ENCODE data around the gene TNNC2. TPM values are rescaled to one million over a fixed set of nuclear protein-coding genes. Genes with fewer than 3 reads are reported as not detected.

Gene TNNC2
- total RNA-seq, 4 donors from 2014 or later, result 2.7 to 3.5 TPM; not detected in 2

DNA sequence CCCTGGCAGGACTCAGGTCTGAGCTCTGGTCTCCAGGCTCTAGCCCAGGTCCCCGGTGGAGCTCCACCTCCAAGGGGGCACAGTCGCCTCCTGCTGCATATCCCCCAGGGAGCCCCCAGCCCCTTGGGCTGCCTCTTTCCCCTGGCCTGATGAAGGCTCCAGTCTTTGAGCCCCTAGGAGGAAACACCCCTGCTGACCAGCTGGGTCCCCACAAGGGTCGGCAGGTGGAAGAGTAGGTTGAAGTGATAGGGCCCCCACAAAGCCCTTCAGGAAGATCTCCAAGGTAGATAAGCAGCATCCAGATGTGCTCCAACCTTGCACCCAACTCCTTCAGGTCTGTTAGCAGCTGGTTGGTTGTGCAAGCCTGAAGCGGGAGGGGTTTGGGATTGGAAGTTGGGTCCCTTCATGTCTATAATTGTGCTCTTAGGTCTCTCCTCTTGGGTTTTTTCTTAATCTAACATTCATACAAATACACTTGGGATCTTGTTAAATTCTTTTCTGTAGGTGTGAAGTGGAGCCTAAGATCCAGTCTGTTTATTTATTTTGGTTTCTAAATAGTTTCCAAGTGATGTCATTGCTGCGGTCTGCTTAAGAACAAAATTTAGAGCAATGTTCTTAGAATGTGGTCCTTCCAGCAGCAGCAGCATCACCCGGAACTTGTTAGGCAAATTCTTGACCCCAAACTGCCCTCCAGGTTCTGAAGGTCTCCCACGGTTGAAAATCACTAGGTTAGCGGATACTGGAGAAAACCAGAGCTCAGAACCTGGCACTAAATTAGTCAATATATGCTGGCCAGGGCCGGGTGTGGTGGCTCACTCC, 9.5 kb downstream of the TNNC2 start:
- no peak overlapping the region for H3K27ac ChIP-seq
- no peaks in the 10 kb centered on the region for H3K27me3 ChIP-seq
- peaks cover 4 to 34% (median 6%) of the 10 kb centered on the region in 4 donors for H3K4me1 ChIP-seq
- no peak for DNase-seq
- H3K36me3 ChIP-seq, result no peaks in the 10 kb centered on the region
- no peak overlapping the region for H3K4me3 ChIP-seq
- no peak for TF ChIP-seq POLR2A (IDR thresholded peaks at IDR 0.05)
- TF ChIP-seq, protein P1, sequence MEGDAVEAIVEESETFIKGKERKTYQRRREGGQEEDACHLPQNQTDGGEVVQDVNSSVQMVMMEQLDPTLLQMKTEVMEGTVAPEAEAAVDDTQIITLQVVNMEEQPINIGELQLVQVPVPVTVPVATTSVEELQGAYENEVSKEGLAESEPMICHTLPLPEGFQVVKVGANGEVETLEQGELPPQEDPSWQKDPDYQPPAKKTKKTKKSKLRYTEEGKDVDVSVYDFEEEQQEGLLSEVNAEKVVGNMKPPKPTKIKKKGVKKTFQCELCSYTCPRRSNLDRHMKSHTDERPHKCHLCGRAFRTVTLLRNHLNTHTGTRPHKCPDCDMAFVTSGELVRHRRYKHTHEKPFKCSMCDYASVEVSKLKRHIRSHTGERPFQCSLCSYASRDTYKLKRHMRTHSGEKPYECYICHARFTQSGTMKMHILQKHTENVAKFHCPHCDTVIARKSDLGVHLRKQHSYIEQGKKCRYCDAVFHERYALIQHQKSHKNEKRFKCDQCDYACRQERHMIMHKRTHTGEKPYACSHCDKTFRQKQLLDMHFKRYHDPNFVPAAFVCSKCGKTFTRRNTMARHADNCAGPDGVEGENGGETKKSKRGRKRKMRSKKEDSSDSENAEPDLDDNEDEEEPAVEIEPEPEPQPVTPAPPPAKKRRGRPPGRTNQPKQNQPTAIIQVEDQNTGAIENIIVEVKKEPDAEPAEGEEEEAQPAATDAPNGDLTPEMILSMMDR (IDR thresholded peaks at IDR 0.05), result no peak
- no peaks in the 10 kb centered on the region for H3K9me3 ChIP-seq

DNA sequence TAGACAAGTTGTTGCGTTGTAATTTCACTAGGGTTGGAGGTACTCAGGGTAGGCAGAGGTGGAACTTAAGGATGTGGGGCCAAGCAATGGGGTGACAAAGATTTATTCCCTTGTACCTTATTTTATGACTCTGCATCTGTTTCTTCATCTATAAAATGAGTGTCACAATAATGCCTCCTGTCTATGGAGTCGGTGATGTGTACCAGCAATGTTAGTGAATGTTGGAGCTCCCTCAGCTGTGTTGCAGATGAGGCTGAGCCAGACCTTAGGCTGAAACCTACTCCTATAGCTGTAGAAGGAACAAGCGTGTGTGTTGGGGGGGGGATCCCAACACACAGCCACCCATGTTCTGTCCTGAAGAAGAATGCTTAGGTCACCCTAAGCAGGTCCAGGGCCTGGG, 10.2 kb downstream of the TNNC2 start:
- no peak for TF ChIP-seq POLR2A (IDR thresholded peaks at IDR 0.05)
- TF ChIP-seq, protein P1 (IDR thresholded peaks at IDR 0.05), result no peak
- Histone ChIP-seq H3K9me3 (no peaks in the 10 kb centered on the region), H3K27ac (no peak overlapping the region), H3K36me3 (no peaks in the 10 kb centered on the region), H3K4me1 (peaks cover 3 to 31% (median 5%) of the 10 kb centered on the region in 4 donors), H3K27me3 (no peaks in the 10 kb centered on the region), H3K4me3 (no peak overlapping the region)
- DNase-seq, result no peak

DNA sequence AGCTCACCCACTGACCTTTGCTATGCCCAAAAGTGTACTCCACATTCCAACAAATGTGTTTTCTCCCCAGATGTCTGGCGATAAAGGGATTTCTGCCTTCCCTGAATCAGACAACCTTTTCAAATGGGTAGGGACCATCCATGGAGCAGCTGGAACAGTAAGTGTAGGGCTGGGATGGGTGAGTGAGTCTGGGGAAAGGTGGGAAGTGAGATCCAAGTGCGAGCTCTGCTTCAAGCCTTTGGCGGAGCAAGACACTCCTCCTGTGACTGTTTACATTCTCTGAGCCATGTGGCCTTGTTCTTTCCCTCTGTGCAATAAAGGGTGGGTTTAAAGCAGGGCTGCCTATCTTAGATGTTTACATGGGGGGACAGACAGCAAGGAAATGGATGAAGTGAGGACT, 12.8 kb downstream of the TNNC2 start:
- no peak for DNase-seq
- Histone ChIP-seq H3K36me3 (peaks cover 0 to 21% (median 0%) of the 10 kb centered on the region in 3 donors), H3K27me3 (no peaks in the 10 kb centered on the region), H3K4me1 (peaks cover 3 to 17% (median 5%) of the 10 kb centered on the region in 4 donors), H3K4me3 (no peak overlapping the region), H3K9me3 (no peaks in the 10 kb centered on the region), H3K27ac (no peak overlapping the region)
- TF ChIP-seq POLR2A (IDR thresholded peaks at IDR 0.05), result no peak

DNA sequence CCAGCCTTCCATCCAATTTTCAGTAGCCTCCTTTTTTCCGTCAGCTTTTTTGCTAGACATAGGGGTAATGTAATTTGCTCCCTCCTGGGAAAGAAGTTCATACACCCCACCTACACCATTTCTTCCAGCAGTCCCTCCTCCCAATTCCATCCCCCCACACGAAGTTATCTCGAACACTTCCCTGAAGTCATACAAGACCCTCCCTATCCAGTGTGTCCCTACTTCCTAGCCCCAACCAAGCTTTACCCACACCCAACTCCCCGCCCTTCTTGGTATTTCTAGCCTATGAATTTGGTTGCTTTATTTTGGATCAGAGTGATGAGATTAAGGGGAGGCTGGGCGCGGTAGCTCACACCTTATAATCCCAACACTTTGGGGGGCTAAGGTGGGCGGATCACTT, 13.6 kb downstream of the TNNC2 start:
- TF ChIP-seq, protein P1 (IDR thresholded peaks at IDR 0.05), result no peak
- no peak for TF ChIP-seq POLR2A (IDR thresholded peaks at IDR 0.05)
- Histone ChIP-seq H3K4me3 (peak overlapping the region in 3 of 4 donors; percentile 46 to 64 (median 62)), H3K36me3 (peaks cover 0 to 29% (median 0%) of the 10 kb centered on the region in 3 donors), H3K27me3 (no peaks in the 10 kb centered on the region), H3K27ac (no peak overlapping the region), H3K9me3 (no peaks in the 10 kb centered on the region), H3K4me1 (peaks cover 3 to 17% (median 5%) of the 10 kb centered on the region in 4 donors)
- DNase-seq, result no peak

DNA sequence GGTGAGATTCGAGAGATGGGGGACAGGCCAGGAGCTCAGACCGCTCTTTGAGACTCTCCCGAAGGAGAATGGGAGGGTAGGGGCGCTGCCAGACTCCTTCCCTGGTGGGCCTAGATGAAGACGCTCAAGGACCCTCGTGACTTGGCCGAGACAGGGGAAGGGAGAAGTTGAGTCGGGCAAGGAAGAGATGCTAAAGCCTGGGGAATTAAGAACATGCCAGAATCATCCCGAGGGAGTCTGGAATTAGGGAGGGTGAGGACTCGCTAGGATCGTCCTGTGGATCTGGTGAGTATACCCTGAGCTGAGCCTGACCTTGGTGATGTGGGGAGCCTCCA, 14.1 kb downstream of the TNNC2 start:
- no peak for TF ChIP-seq POLR2A (IDR thresholded peaks at IDR 0.05)
- TF ChIP-seq, protein P1 (IDR thresholded peaks at IDR 0.05), result no peak
- H3K27ac ChIP-seq, result no peak overlapping the region

More for the DNA sequence above, 14.1 kb downstream of the TNNC2 start:
- DNase-seq, result no peak
- Histone ChIP-seq H3K36me3 (peaks cover 0 to 34% (median 0%) of the 10 kb centered on the region in 3 donors), H3K4me1 (peaks cover 3 to 17% (median 5%) of the 10 kb centered on the region in 4 donors), H3K27me3 (no peaks in the 10 kb centered on the region), H3K4me3 (peak overlapping the region; percentile 46 to 71 (median 63)), H3K9me3 (no peaks in the 10 kb centered on the region)

Data from Peyer's patch (tissue), 4 donors.